Omental fat pad (tissue), 4 donors: Measurements from ENCODE around the gene DYNLT1. TPM values are rescaled to one million over a fixed set of nuclear protein-coding genes. Genes with fewer than 3 reads are reported as not detected.
"Not testable (repeated sequence)": the region's sequence is repeated elsewhere in the genome, so short reads cannot be mapped to it uniquely, and the experiment has no call there.

Experiments
- ATAC-seq: fragments of 150-250 bp; one replicate; pipeline ENCODE4 v1.9.1; 2016; ENCODE audit warnings: mild to moderate bottlenecking, moderate library complexity; ENCODE audit not compliant: low FRiP score
- DNase-seq: peaks from one replicate; pipeline ENCODE4 v3.0.0-alpha.2; 2019; ENCODE audit warnings: low spot score
- CTCF ChIP-seq, 3 donors: fragments of 450-650 bp; IDR thresholded peaks; one replicate each; pipeline ENCODE4 v1.5.1; 2016 to 2017; ENCODE audit warnings: antibody characterized with exemption in 3 of 3, mild to moderate bottlenecking in 3 of 3, moderate library complexity in 2 of 3
- total RNA-seq, 4 donors: library from RNA; depleted of rRNA; stranded (reverse); fragments of >200 nt; gene quantifications; one replicate each; pipeline ENCODE4 v1.1.0, GENCODE V29; 2016

DYNLT1 gene
- total RNA-seq, 4 donors from 2014 or later, result 43.8 to 70.4 (median 60.7) TPM

DNA sequence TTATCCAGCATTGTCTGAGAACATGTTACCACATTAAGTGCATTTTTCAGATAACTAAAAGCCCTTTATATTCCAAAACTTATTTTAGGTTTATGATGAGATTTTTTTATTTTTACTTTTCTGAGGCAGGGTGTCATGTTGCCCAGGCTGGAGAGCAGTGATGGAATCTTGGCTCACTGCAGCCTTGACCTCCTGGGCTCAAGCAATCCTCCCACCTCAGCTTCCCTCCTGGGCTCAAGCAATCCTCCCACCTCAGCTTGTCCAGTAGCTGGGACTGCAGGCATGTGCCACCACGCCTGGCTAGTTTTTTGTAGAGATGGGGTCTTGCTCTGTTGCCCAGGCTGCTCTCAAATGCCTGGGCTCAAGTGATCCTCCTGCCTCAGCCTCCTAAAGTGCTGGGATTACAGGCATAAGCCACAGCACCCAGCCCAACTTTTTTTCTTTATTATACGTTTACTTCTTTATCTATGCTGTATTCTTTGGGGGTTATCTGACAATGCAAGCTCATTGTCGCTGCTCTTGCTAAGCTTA, 6.2 kb downstream of the DYNLT1 start:
- ATAC-seq (no peak), DNase-seq (no peak)
- TF ChIP-seq CTCF (IDR thresholded peaks at IDR 0.05), result no peak

GRCh38 chr6:158636778-158637177, 7.8 kb downstream of the DYNLT1 start:
- ATAC-seq, result no peak
- DNase-seq, result no peak
- TF ChIP-seq CTCF (IDR thresholded peaks at IDR 0.05), result no peak

GRCh38 chr6:158635427-158636073, 9.0 kb downstream of the DYNLT1 start:
- DNase-seq (no peak), ATAC-seq (no peak)
- no peak for TF ChIP-seq CTCF (IDR thresholded peaks at IDR 0.05)

GRCh38 chr6:158634695-158635426, 9.7 kb downstream of the DYNLT1 start:
- ATAC-seq (no peak), DNase-seq (no peak)
- no peak for TF ChIP-seq CTCF (IDR thresholded peaks at IDR 0.05)

DNA sequence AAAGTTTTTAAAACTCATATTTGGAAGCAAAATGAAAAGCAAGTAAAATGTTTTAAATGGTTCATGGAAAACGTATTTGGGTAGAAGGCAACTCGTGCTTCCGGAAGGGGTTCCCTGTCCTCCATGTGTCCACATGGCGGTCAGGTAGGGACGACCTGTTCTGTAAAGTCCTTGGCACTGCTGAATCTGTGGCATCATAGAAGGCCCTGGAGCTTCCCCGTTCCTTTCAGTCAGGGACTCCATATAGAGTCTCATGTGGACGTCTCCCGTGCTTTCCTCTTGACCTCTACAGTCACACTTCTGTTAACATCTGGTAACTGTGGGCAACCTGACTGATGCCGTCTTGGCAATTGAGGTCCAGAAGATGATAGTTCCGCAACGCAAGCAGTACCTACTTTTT, 11.4 kb downstream of the DYNLT1 start:
- no peak for ATAC-seq
- DNase-seq, result no peak
- no peak for TF ChIP-seq CTCF (IDR thresholded peaks at IDR 0.05)

GRCh38 chr6:158632538-158633119, 11.9 kb downstream of the DYNLT1 start:
- DNase-seq, ATAC-seq: not testable (repeated sequence)

DNA sequence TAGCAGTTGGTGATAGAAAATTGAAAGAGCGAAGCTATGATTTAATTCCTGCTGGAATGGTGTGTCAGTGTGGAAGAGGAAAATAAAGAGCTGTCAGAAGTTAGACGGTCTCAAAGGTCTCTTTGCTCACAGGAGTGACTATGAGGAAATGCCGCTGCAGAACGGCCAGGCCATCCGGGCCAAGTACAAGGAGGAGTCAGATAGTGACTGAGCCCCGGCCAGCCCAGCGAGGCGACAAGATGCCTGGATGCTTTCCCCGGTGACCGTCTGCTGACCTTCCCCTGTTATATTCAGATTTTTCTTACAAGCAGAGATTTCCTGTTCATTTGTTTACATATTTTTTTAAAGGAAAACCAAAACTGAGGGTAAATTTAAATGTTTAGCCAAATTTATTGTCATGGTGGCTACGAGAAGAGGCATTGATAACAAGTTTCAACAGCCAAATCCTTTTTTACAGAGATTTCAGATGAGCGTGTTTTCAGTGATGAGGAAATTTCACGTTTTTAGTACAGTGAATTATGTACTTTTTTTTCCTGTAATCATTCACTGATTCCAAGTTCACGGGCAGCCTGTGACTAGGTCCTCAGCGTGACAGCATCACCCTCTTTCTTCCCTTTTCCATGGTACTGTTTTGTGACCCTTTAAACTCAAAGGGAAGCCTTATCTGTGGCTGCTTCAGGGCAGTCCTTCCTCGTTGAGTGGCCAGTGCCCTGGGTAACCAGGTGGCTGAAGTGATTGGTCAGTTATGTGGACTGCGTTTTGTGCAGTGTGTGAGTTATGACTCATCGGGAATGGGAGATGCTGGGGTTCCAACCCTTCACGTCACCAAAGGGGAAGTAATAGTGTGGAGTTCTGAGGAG, 12.6 kb downstream of the DYNLT1 start:
- no peak for TF ChIP-seq CTCF (IDR thresholded peaks at IDR 0.05)
- DNase-seq (no peak), ATAC-seq (peak; percentile 62)
